Left ventricle myocardium inferior (tissue), 1 donor: Measurements from ENCODE around the gene DOP1B. TPM values are rescaled to one million over a fixed set of nuclear protein-coding genes. Genes with fewer than 3 reads are reported as not detected.

Experiments used
- DNase-seq: peaks from one replicate; pipeline ENCODE4 v3.0.0-alpha.2; 2020
- H3K27ac ChIP-seq: fragments of 200-600 bp; replicated peaks from 2 replicates; pipeline ENCODE4 v1.8.0; 2021
- H3K27me3 ChIP-seq: fragments of 200-600 bp; 2 replicates; pipeline ENCODE4 v1.8.0; 2021; ENCODE audit warnings: low read depth
- H3K36me3 ChIP-seq: fragments of 200-600 bp; 2 replicates; pipeline ENCODE4 v1.8.0; 2021
- H3K4me1 ChIP-seq: fragments of 200-600 bp; 2 replicates; pipeline ENCODE4 v1.8.0; 2021
- H3K4me3 ChIP-seq: fragments of 200-600 bp; 2 replicates; pipeline ENCODE4 v1.8.0; 2021; ENCODE audit warnings: mild to moderate bottlenecking, moderate library complexity
- H3K9me3 ChIP-seq: fragments of 200-600 bp; replicated peaks from 2 replicates; pipeline ENCODE4 v1.8.0; 2021
- intact Hi-C: fragments of 100-400 bp; cut with micrococcal nuclease; formaldehyde crosslinking; loops from one replicate; pipeline ENCODE4 v1.11.0; 2022
- total RNA-seq: library from RNA; stranded (reverse); fragmentation: NEBNext Ultra II Directional; extraction: Animal tissue kit (Norgen Biotek cat#: 25700); gene quantifications from one replicate; pipeline ENCODE4 v1.2.1, GENCODE V29; 2021
- TF ChIP-seq, protein P1 (sequence below): fragments of 200-600 bp; IDR thresholded peaks from 2 replicates; pipeline ENCODE4 v1.8.0; 2021; ENCODE audit warnings: antibody characterized with exemption, mild to moderate bottlenecking, borderline replicate concordance
- donor health status: DM: no; HTN: yes; CAD: no; lungs with severe emphysema.

DOP1B gene
- total RNA-seq, 1 donor from 2014 or later: 13.6 TPM

DNA sequence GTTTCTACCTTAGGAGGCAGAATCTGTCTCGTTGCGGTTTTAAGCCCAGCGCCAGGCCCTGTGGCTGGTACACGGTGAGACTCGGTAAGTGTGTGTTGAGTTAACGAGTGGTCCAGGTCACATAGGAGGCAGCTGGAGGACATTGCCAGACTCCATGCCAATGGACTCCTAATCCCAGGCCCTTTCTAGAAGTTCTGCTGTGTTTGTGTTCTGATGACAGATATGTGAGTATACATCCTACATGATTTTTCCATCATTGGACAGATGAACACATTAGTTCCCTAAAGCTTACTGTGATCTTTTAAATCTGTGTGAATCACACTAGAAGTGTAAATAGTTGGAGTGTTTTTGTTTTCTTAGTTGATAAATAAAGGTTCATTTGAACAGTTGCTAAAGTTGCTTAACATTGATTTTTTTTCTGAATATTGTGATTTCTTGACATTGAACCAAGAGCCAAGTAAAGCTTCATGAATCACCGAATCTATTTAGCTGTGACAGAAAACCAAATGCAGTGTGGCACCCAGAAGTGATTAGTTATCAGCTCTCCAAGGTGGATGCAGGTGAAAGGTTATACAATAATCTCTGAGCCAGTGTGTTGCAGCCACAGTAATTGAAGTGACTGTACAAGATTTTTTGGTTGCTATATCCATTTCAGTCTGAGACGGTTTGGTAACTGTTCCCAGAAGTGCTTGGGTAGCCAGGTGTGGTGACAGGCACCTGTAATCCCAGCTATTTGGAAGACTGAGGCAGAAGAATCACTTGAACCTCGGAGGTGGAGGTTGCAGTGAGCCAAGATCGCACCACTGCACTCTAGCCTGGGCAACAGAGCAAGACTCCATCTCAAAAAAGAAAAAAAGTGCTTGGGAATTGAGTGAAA lies 46.3 kb downstream of the DOP1B start:
- TF ChIP-seq, protein P1, sequence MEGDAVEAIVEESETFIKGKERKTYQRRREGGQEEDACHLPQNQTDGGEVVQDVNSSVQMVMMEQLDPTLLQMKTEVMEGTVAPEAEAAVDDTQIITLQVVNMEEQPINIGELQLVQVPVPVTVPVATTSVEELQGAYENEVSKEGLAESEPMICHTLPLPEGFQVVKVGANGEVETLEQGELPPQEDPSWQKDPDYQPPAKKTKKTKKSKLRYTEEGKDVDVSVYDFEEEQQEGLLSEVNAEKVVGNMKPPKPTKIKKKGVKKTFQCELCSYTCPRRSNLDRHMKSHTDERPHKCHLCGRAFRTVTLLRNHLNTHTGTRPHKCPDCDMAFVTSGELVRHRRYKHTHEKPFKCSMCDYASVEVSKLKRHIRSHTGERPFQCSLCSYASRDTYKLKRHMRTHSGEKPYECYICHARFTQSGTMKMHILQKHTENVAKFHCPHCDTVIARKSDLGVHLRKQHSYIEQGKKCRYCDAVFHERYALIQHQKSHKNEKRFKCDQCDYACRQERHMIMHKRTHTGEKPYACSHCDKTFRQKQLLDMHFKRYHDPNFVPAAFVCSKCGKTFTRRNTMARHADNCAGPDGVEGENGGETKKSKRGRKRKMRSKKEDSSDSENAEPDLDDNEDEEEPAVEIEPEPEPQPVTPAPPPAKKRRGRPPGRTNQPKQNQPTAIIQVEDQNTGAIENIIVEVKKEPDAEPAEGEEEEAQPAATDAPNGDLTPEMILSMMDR: no peak
- H3K4me3 ChIP-seq: no peak overlapping the region
- intact Hi-C loops: no loop called here
- no peaks in the 10 kb centered on the region for H3K27me3 ChIP-seq
- H3K36me3 ChIP-seq: peaks cover 12% of the 10 kb centered on the region
- H3K27ac ChIP-seq: peak overlapping the region; percentile 54
- DNase-seq: no peak
- no peaks in the 10 kb centered on the region for H3K9me3 ChIP-seq
- H3K4me1 ChIP-seq: peaks cover 24% of the 10 kb centered on the region

DNA sequence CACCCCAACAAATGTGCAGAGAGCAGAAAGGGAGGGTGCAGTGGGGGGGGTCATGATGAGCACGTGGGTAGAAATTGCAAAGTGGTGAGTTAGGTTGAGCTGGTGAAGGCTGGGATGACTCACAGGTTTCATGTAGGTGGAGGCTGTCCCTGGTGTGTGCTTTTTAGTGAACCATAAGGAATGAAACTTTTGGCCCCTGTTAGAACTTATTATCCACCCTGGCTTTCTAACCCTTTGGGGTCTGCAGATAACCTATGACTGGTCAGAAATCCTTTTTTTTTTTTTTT lies 46.9 kb downstream of the DOP1B start:
- no peaks in the 10 kb centered on the region for H3K9me3 ChIP-seq
- no peak overlapping the region for H3K4me3 ChIP-seq
- no peak for DNase-seq
- H3K27me3 ChIP-seq: no peaks in the 10 kb centered on the region
- H3K36me3 ChIP-seq: peaks cover 12% of the 10 kb centered on the region
- TF ChIP-seq, protein P1: no peak
- H3K4me1 ChIP-seq: peaks cover 24% of the 10 kb centered on the region
- intact Hi-C loops: no loop called here
- H3K27ac ChIP-seq: peak overlapping the region; percentile 54

DNA sequence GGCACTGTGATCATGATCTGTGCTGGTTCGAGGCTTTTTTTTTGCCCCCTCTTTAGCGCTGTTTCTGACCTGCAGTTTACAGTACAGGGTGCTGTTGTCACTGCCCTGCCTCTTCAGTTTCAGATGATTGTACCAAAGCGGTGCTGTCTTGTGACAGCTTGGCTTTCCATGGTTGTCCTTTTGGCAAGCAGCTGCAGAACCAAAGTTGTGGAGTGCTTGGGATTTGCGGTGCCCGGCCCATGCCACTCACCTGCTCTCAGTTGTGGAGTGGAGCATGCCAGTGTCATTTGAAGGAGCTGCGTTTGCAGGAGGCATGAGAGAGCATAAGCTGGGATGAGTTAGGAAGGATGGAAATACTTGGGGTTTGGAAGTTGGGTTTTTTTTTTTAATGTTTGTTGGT lies 48.4 kb downstream of the DOP1B start:
- TF ChIP-seq, protein P1: no peak
- intact Hi-C loops: no loop called here
- Histone ChIP-seq H3K9me3 (no peaks in the 10 kb centered on the region), H3K27ac (peak overlapping the region; percentile 54), H3K4me3 (no peak overlapping the region), H3K27me3 (no peaks in the 10 kb centered on the region), H3K4me1 (peaks cover 24% of the 10 kb centered on the region), H3K36me3 (peaks cover 7% of the 10 kb centered on the region)
- peak; percentile 37 for DNase-seq

DNA sequence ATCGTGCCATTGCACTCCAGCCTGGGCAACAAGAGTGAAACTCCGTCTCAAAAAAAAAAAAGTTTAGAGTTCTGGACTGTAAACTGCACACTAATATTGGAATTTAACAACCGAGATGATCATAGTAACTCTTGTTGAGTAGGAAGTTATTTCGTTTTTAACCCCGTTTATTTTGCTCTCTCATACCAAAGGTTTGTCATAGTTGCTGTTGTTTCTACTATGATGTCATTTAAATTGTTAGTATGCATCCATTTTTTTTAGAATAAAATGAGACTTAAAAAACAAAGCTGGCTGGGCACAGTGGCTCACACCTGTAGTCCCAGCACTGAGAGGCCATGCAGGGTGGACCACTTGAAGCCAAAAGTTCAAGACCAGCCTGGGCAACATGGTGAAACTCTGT lies 49.3 kb downstream of the DOP1B start:
- H3K27me3 ChIP-seq: no peaks in the 10 kb centered on the region
- no peak overlapping the region for H3K27ac ChIP-seq
- TF ChIP-seq, protein P1: no peak
- DNase-seq: no peak
- H3K9me3 ChIP-seq: no peaks in the 10 kb centered on the region
- H3K4me1 ChIP-seq: peaks cover 24% of the 10 kb centered on the region
- H3K36me3 ChIP-seq: peaks cover 10% of the 10 kb centered on the region
- intact Hi-C loops: no loop called here
- no peak overlapping the region for H3K4me3 ChIP-seq

Other genes with a start within 250 kb of the DOP1B start
- gene SETD4, start 96.3 kb upstream of the DOP1B start, total RNA-seq: 10.1 TPM
- 28.1 TPM for gene CBR1, start 86.8 kb upstream of the DOP1B start, total RNA-seq
- 2.0 TPM for gene CBR3, start 21.7 kb upstream of the DOP1B start, total RNA-seq
- 19.4 TPM for gene MORC3, start 163.4 kb downstream of the DOP1B start, total RNA-seq
- 0.38 TPM for gene CHAF1B, start 228.6 kb downstream of the DOP1B start, total RNA-seq